CD8-positive, alpha-beta memory T cell (primary cell): ENCODE measurements around the gene LYVE1. TPM values are rescaled to one million over a fixed set of nuclear protein-coding genes. Genes with fewer than 3 reads are reported as not detected.
A peak's percentile ranks its signal among the peaks of the same experiment; 100 is the strongest.

Experiments
- CTCF ChIA-PET: fragments of 350-600 bp; sonication (Branson Sonifier 250); formaldehyde crosslinking; loops from one replicate; lab custom pipeline; 2021; ENCODE audit warnings: antibody characterized with exemption; lab: Charles Lee
- POLR2A ChIA-PET: fragments of 350-600 bp; sonication (Branson Sonifier 250); formaldehyde crosslinking; loops from one replicate; lab custom pipeline; 2021; ENCODE audit warnings: antibody characterized with exemption; lab: Charles Lee
- DNase-seq, 5 donors: peaks; one replicate each; pipeline versions ENCODE4 v3.0.0 to v3.0.0-alpha.2; 2020 to 2022; ENCODE audit warnings: mixed read lengths in 1 of 5
- H3K27ac ChIP-seq: one replicate; pipeline ENCODE4 v1.7.0; 2013; ENCODE audit warnings: low read depth, mild to moderate bottlenecking, low read length, moderate library complexity
- H3K27me3 ChIP-seq: 2 replicates; pipeline ENCODE4 v1.7.0; 2013; ENCODE audit warnings: low read length, mild to moderate bottlenecking; ENCODE audit not compliant: insufficient read depth, poor library complexity, severe bottlenecking
- H3K36me3 ChIP-seq: 2 replicates; pipeline ENCODE4 v1.7.0; 2013; ENCODE audit warnings: mild to moderate bottlenecking, low read length, moderate library complexity; ENCODE audit not compliant: insufficient read depth
- H3K4me1 ChIP-seq: 2 replicates; pipeline ENCODE4 v1.7.0; 2013; ENCODE audit warnings: mild to moderate bottlenecking, low read length, moderate library complexity; ENCODE audit not compliant: insufficient read depth
- H3K4me3 ChIP-seq: 2 replicates; pipeline ENCODE4 v1.7.0; 2013; ENCODE audit warnings: mild to moderate bottlenecking, low read length
- H3K9me3 ChIP-seq: 2 replicates; pipeline ENCODE4 v1.7.0; 2013; ENCODE audit warnings: mild to moderate bottlenecking, low read length
- H3K27ac Mint-ChIP-seq, 8 donors: one replicate each; pipeline ENCODE4 v1.8.0; 2020 to 2021; ENCODE audit warnings: mixed read lengths in 8 of 8, mild to moderate bottlenecking in 6 of 8, inconsistent platforms in 3 of 8, moderate library complexity in 3 of 8
- H3K27me3 Mint-ChIP-seq, 2 donors: one replicate each; pipeline ENCODE4 v1.8.0; 2020 to 2021; ENCODE audit warnings: mixed read lengths in 2 of 2, mild to moderate bottlenecking in 1 of 2, moderate library complexity in 1 of 2
- H3K36me3 Mint-ChIP-seq, 3 donors: one replicate each; pipeline ENCODE4 v1.8.0; 2020 to 2021; ENCODE audit warnings: mixed read lengths in 3 of 3, inconsistent platforms in 1 of 3, mild to moderate bottlenecking in 1 of 3
- H3K4me1 Mint-ChIP-seq, 3 donors: one replicate each; pipeline ENCODE4 v1.8.0; 2020 to 2021; ENCODE audit warnings: mixed read lengths in 3 of 3, inconsistent platforms in 1 of 3, mild to moderate bottlenecking in 1 of 3
- H3K4me3 Mint-ChIP-seq, 7 donors: one replicate each; pipeline ENCODE4 v1.8.0; 2020 to 2021; ENCODE audit warnings: mixed read lengths in 7 of 7, mild to moderate bottlenecking in 6 of 7, moderate library complexity in 4 of 7, inconsistent platforms in 2 of 7
- H3K9me3 Mint-ChIP-seq, 5 donors: one replicate each; pipeline ENCODE4 v1.8.0; 2020 to 2022; ENCODE audit warnings: mixed read lengths in 5 of 5, mild to moderate bottlenecking in 3 of 5, moderate library complexity in 2 of 5, inconsistent platforms in 1 of 5
- polyA plus RNA-seq: library from polyadenylated mRNA; unstranded; fragments of 300-500 nt; fragmentation: Illumina TruSeq; gene quantifications from one replicate; pipeline ENCODE4 v1.2.3, GENCODE V29; 2021
- total RNA-seq, 2 experiments: library from RNA; stranded (reverse); gene quantifications; one replicate each; pipeline ENCODE4 v1.2.3, GENCODE V29; 2021

LYVE1 gene
- total and polyA plus RNA-seq, 3 experiments from 2014 or later: not detected

- CTCF ChIA-PET: no interaction called here
- H3K9me3 ChIP-seq: no peaks in the 10 kb centered on the region
- Mint-ChIP-seq H3K36me3 (no peaks in the 10 kb centered on the region), H3K4me3 (no peak overlapping the region), H3K27ac (peak overlapping the region in 1 of 8 donors; percentile 34), H3K9me3 (no peaks in the 10 kb centered on the region), H3K27me3 (peaks cover 1 to 9% of the 10 kb centered on the region in 2 donors), H3K4me1 (no peaks in the 10 kb centered on the region)
- H3K27ac ChIP-seq: peak overlapping the region; percentile 19
- H3K27me3 ChIP-seq: no peaks in the 10 kb centered on the region
- POLR2A ChIA-PET: no interaction called here
- no peaks in the 10 kb centered on the region for H3K36me3 ChIP-seq
- H3K4me1 ChIP-seq: no peaks in the 10 kb centered on the region
- no peak for DNase-seq
- H3K4me3 ChIP-seq: no peak overlapping the region
Measured at GRCh38 chr11:10588904-10589303, 20.4 kb upstream of the LYVE1 start.

GRCh38 chr11:10587995-10588394 is 19.5 kb upstream of the LYVE1 start:
- H3K9me3 Mint-ChIP-seq: no peaks in the 10 kb centered on the region
- Histone ChIP-seq H3K36me3 (no peaks in the 10 kb centered on the region), H3K27me3 (no peaks in the 10 kb centered on the region), H3K9me3 (no peaks in the 10 kb centered on the region), H3K4me3 (no peak overlapping the region), H3K27ac (peak overlapping the region; percentile 19), H3K4me1 (no peaks in the 10 kb centered on the region)
- no peak overlapping the region for H3K27ac Mint-ChIP-seq
- no peaks in the 10 kb centered on the region for H3K4me1 Mint-ChIP-seq
- peaks cover 3 to 18% of the 10 kb centered on the region in 2 donors for H3K27me3 Mint-ChIP-seq
- H3K36me3 Mint-ChIP-seq: peaks cover 0 to 1% (median 0%) of the 10 kb centered on the region in 3 donors
- H3K4me3 Mint-ChIP-seq: no peak overlapping the region
- CTCF ChIA-PET: no interaction called here
- no peak for DNase-seq
- POLR2A ChIA-PET: no interaction called here

- Histone ChIP-seq H3K9me3 (no peaks in the 10 kb centered on the region), H3K4me3 (no peak overlapping the region), H3K36me3 (no peaks in the 10 kb centered on the region), H3K4me1 (no peaks in the 10 kb centered on the region), H3K27me3 (no peaks in the 10 kb centered on the region), H3K27ac (no peak overlapping the region)
- no peaks in the 10 kb centered on the region for H3K9me3 Mint-ChIP-seq
- H3K27me3 Mint-ChIP-seq: peaks cover 3 to 20% of the 10 kb centered on the region in 2 donors
- peak overlapping the region in 1 of 7 donors; percentile 0 for H3K4me3 Mint-ChIP-seq
- DNase-seq: no peak
- CTCF ChIA-PET: no interaction called here
- H3K27ac Mint-ChIP-seq: no peak overlapping the region
- H3K4me1 Mint-ChIP-seq: no peaks in the 10 kb centered on the region
- H3K36me3 Mint-ChIP-seq: peaks cover 0 to 3% (median 0%) of the 10 kb centered on the region in 3 donors
- POLR2A ChIA-PET: no interaction called here
Measured at GRCh38 chr11:10587388-10587787, 18.9 kb upstream of the LYVE1 start.

GRCh38 chr11:10584071-10584501 is 15.6 kb upstream of the LYVE1 start:
- POLR2A ChIA-PET: no interaction called here
- H3K27me3 Mint-ChIP-seq: peaks cover 5 to 31% of the 10 kb centered on the region in 2 donors
- H3K9me3 Mint-ChIP-seq: no peaks in the 10 kb centered on the region
- H3K36me3 Mint-ChIP-seq: peaks cover 0 to 3% (median 0%) of the 10 kb centered on the region in 3 donors
- no peak overlapping the region for H3K27ac ChIP-seq
- H3K9me3 ChIP-seq: no peaks in the 10 kb centered on the region
- no peaks in the 10 kb centered on the region for H3K4me1 ChIP-seq
- no peak for DNase-seq
- CTCF ChIA-PET: no interaction called here
- H3K4me3 Mint-ChIP-seq: no peak overlapping the region
- no peaks in the 10 kb centered on the region for H3K4me1 Mint-ChIP-seq
- no peaks in the 10 kb centered on the region for H3K36me3 ChIP-seq
- H3K27me3 ChIP-seq: peaks cover 5% of the 10 kb centered on the region
- no peak overlapping the region for H3K27ac Mint-ChIP-seq
- H3K4me3 ChIP-seq: no peak overlapping the region

GRCh38 chr11:10581481-10582019 is 13.1 kb upstream of the LYVE1 start:
- peaks cover 0 to 3% (median 0%) of the 10 kb centered on the region in 3 donors for H3K36me3 Mint-ChIP-seq
- H3K9me3 Mint-ChIP-seq: no peaks in the 10 kb centered on the region
- no peaks in the 10 kb centered on the region for H3K4me1 ChIP-seq
- peaks cover 5% of the 10 kb centered on the region for H3K27me3 ChIP-seq
- no peak overlapping the region for H3K27ac Mint-ChIP-seq
- H3K27me3 Mint-ChIP-seq: peaks cover 9 to 37% of the 10 kb centered on the region in 2 donors
- no peak overlapping the region for H3K27ac ChIP-seq
- no peaks in the 10 kb centered on the region for H3K36me3 ChIP-seq
- POLR2A ChIA-PET: no interaction called here
- H3K4me3 Mint-ChIP-seq: no peak overlapping the region
- H3K4me1 Mint-ChIP-seq: no peaks in the 10 kb centered on the region
- no peak for DNase-seq
- no peaks in the 10 kb centered on the region for H3K9me3 ChIP-seq
- H3K4me3 ChIP-seq: no peak overlapping the region
- CTCF ChIA-PET: no interaction called here

GRCh38 chr11:10580623-10581022 is 12.2 kb upstream of the LYVE1 start:
- no peak overlapping the region for H3K27ac Mint-ChIP-seq
- Histone ChIP-seq H3K9me3 (no peaks in the 10 kb centered on the region), H3K36me3 (no peaks in the 10 kb centered on the region), H3K4me3 (no peak overlapping the region), H3K27ac (no peak overlapping the region), H3K4me1 (no peaks in the 10 kb centered on the region), H3K27me3 (peaks cover 5% of the 10 kb centered on the region)
- H3K27me3 Mint-ChIP-seq: peaks cover 8 to 37% of the 10 kb centered on the region in 2 donors
- peaks cover 0 to 3% (median 0%) of the 10 kb centered on the region in 3 donors for H3K36me3 Mint-ChIP-seq
- CTCF ChIA-PET: no interaction called here
- DNase-seq: no peak
- no peak overlapping the region for H3K4me3 Mint-ChIP-seq
- POLR2A ChIA-PET: no interaction called here
- H3K4me1 Mint-ChIP-seq: no peaks in the 10 kb centered on the region
- H3K9me3 Mint-ChIP-seq: no peaks in the 10 kb centered on the region

- Mint-ChIP-seq H3K9me3 (no peaks in the 10 kb centered on the region), H3K36me3 (peaks cover 0 to 3% (median 0%) of the 10 kb centered on the region in 3 donors), H3K4me1 (no peaks in the 10 kb centered on the region), H3K4me3 (no peak overlapping the region), H3K27me3 (peaks cover 8 to 37% of the 10 kb centered on the region in 2 donors), H3K27ac (peak overlapping the region in 2 of 8 donors; percentile 22 to 52)
- peaks cover 5% of the 10 kb centered on the region for H3K27me3 ChIP-seq
- no peak overlapping the region for H3K4me3 ChIP-seq
- no peak for DNase-seq
- no peak overlapping the region for H3K27ac ChIP-seq
- H3K4me1 ChIP-seq: no peaks in the 10 kb centered on the region
- H3K36me3 ChIP-seq: no peaks in the 10 kb centered on the region
- ChIA-PET POLR2A (no interaction called here), CTCF (interaction anchor here (0.7 kb wide), 1 partner anchor 174 kb away, joined by 3 read pairs; no protein-coding TSS in a partner anchor)
- no peaks in the 10 kb centered on the region for H3K9me3 ChIP-seq
Measured at GRCh38 chr11:10579700-10580099, 11.2 kb upstream of the LYVE1 start.

- Mint-ChIP-seq H3K36me3 (no peaks in the 10 kb centered on the region), H3K4me3 (no peak overlapping the region), H3K4me1 (no peaks in the 10 kb centered on the region), H3K9me3 (no peaks in the 10 kb centered on the region), H3K27ac (no peak overlapping the region), H3K27me3 (peaks cover 7 to 30% of the 10 kb centered on the region in 2 donors)
- H3K4me3 ChIP-seq: no peak overlapping the region
- ChIA-PET CTCF (no interaction called here), POLR2A (no interaction called here)
- no peaks in the 10 kb centered on the region for H3K4me1 ChIP-seq
- no peaks in the 10 kb centered on the region for H3K9me3 ChIP-seq
- no peak for DNase-seq
- H3K27ac ChIP-seq: no peak overlapping the region
- no peaks in the 10 kb centered on the region for H3K27me3 ChIP-seq
- no peaks in the 10 kb centered on the region for H3K36me3 ChIP-seq
Measured at GRCh38 chr11:10576035-10576398, 7.6 kb upstream of the LYVE1 start.
